A549 treated with RU486 at 1 μM for 4 hours (cell line): ENCODE measurements around the gene TET2. TPM values are rescaled to one million over a fixed set of nuclear protein-coding genes. Genes with fewer than 3 reads are reported as not detected.

Source experiments
- total RNA-seq: library from RNA; stranded (reverse); fragments of 200-300 nt; extraction: Qiagen RNA extraction; gene quantifications from 5 replicates; pipeline ENCODE4 v1.2.3, GENCODE V29; 2022; ENCODE audit warnings: low read depth

Gene TET2
- total RNA-seq = 1.3 to 2.3 TPM (median 2.2 TPM) in 5 replicates

DNA sequence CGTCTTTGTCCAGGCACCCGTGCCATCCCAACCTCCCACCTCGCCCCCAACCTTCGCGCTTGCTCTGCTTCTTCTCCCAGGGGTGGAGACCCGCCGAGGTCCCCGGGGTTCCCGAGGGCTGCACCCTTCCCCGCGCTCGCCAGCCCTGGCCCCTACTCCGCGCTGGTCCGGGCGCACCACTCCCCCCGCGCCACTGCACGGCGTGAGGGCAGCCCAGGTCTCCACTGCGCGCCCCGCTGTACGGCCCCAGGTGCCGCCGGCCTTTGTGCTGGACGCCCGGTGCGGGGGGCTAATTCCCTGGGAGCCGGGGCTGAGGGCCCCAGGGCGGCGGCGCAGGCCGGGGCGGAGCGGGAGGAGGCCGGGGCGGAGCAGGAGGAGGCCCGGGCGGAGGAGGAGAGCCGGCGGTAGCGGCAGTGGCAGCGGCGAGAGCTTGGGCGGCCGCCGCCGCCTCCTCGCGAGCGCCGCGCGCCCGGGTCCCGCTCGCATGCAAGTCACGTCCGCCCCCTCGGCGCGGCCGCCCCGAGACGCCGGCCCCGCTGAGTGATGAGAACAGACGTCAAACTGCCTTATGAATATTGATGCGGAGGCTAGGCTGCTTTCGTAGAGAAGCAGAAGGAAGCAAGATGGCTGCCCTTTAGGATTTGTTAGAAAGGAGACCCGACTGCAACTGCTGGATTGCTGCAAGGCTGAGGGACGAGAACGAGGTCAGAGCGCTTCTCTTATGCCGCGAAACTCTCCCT lies at the start of gene TET2:
TSS of gene TET2 (plus strand) at position 601 of the 740 bp plus-strand sequence. CDS start 87,067 bp downstream, outside the sequence.

